GM18517 (cell line): Measurements from ENCODE around the gene SRRM3.
A peak's percentile ranks its signal among the peaks of the same experiment; 100 is the strongest.
"Not testable (repeated sequence)": the region's sequence is repeated elsewhere in the genome, so short reads cannot be mapped to it uniquely, and the experiment has no call there.

Experiments
- ATAC-seq: cut with Tn5 transposase; IDR thresholded peaks from one replicate; pipeline ENCODE4 v1.9.1; 2021; ENCODE audit warnings: mild to moderate bottlenecking, moderate library complexity; ENCODE audit not compliant: unreplicated experiment

SRRM3 gene

GRCh38 chr7:76201732-76202665 is at the start of gene SRRM3:
Gene SRRM3, plus strand, starts transcription at chr7:76201896. Its CDS starts 33,171 bp downstream, at chr7:76235067.
- ATAC-seq: no peak

GRCh38 chr7:76151932-76152331 is 49.8 kb upstream of the SRRM3 start:
- ATAC-seq: no peak

GRCh38 chr7:76153571-76154230 is 48.0 kb upstream of the SRRM3 start:
- not testable (repeated sequence) for ATAC-seq

GRCh38 chr7:76155938-76156337 is 45.8 kb upstream of the SRRM3 start:
- no peak for ATAC-seq

- ATAC-seq: not testable (repeated sequence)
Measured at GRCh38 chr7:76156992-76157685, 44.6 kb upstream of the SRRM3 start.

- not testable (repeated sequence) for ATAC-seq
Measured at GRCh38 chr7:76158416-76158815, 43.3 kb upstream of the SRRM3 start.

GRCh38 chr7:76162416-76163170 is 39.1 kb upstream of the SRRM3 start:
- not testable (repeated sequence) for ATAC-seq

- not testable (repeated sequence) for ATAC-seq
Measured at GRCh38 chr7:76163812-76164211, 37.9 kb upstream of the SRRM3 start.

GRCh38 chr7:76165106-76165972 is 36.4 kb upstream of the SRRM3 start:
- ATAC-seq: no peak

- no peak for ATAC-seq
Measured at GRCh38 chr7:76165973-76166403, 35.7 kb upstream of the SRRM3 start.

- peak; percentile 80 for ATAC-seq
Measured at GRCh38 chr7:76166404-76167255, 35.1 kb upstream of the SRRM3 start.

- no peak for ATAC-seq
Measured at GRCh38 chr7:76173566-76174205, 28.0 kb upstream of the SRRM3 start.

- not testable (repeated sequence) for ATAC-seq
Measured at GRCh38 chr7:76176951-76177350, 24.7 kb upstream of the SRRM3 start.

GRCh38 chr7:76179686-76180085 is 22.0 kb upstream of the SRRM3 start:
- no peak for ATAC-seq

GRCh38 chr7:76182225-76182960 is 19.3 kb upstream of the SRRM3 start:
- no peak for ATAC-seq

- ATAC-seq: no peak
Measured at GRCh38 chr7:76185187-76185896, 16.4 kb upstream of the SRRM3 start.

GRCh38 chr7:76187272-76187671 is 14.4 kb upstream of the SRRM3 start:
- ATAC-seq: no peak
